GM04504 (cell line): Measurements from ENCODE around the gene SLC8A1.

Experiments used
- DNase-seq: peaks from one replicate; pipeline ENCODE4 v3.0.0-alpha.2; 2012; ENCODE audit warnings: low read depth

The SLC8A1 gene

DNA sequence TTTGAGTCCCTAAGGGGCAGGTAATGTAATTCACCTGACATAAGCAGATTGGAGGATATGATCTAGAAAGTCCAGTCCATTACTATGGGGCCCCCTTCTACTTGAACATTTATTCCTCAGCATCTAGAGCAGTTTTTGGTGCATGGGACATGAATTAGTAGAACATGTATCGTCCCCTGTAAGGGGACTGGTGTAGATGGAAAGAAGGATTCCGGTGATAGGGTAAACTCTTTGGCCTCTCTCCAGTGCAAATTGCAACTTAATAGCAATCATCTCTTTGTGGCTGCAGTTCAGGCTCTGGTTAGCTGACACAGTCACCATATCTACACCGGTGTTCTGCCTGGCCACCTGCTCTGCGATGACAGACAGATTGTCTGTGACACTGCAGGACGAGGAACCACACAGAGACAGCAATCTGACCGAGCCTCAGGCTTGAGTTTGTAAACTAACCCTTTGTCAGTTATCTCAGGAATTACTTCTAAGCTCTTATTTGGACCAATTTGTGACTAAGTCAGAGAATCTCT is 6.4 kb upstream of the SLC8A1 start:
- DNase-seq: no peak

DNA sequence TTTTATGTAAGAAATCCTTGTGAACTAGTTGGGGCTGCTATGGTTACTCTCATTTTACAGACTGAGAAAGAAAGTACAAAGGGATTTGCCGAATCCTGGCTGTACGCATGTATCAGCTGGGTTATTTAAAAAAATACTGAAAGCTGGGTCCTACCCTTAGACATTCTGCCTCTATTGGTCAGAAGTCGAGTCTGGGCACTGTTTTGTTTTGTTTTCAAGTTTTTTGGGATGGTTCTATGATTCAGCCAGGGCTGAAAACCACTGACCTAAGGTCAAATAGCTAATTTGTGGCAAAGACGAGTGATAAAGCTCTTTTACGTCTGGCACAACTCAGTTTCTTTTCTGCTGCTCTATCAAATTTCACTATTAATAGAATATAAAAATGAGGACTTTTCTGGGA is 5.9 kb upstream of the SLC8A1 start:
- DNase-seq: no peak

DNA sequence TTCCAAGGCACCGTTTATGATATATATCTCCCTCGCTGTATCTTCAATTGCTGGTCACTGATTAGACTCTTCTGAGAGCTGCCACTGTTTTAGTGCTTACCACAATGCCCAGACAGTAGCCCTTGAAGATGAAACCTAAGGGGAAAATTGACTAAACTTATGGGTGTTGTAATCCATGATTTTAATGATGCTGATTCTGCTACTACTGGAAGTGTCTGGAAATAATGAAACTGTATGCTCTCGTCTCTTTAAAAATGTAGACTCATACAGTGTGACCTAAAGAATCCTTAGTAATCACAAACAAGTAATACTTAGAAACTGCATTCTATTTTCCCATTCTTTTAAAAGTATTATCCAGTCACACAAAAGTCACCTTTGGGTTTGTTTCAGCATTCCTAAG is 5.5 kb upstream of the SLC8A1 start:
- DNase-seq: no peak

DNA sequence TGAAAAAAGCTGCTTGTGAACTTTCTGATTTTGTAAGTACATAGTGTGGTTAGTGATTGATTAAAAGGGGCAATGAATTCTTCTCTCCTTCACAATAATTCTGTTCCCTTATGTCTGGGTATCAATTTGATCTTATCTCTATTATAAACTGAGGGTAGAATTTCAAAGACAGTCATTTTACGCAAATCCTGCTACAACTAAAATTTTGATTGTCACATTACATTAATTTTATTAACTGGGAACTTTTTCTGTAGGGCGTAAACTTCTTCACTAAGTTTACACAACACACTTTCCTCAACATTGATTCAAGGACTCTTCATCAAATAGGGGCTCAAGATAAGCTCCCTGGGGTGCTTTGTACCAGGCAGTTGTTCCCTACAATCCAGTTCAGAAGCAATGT is 5.0 kb upstream of the SLC8A1 start:
- DNase-seq: no peak

DNA sequence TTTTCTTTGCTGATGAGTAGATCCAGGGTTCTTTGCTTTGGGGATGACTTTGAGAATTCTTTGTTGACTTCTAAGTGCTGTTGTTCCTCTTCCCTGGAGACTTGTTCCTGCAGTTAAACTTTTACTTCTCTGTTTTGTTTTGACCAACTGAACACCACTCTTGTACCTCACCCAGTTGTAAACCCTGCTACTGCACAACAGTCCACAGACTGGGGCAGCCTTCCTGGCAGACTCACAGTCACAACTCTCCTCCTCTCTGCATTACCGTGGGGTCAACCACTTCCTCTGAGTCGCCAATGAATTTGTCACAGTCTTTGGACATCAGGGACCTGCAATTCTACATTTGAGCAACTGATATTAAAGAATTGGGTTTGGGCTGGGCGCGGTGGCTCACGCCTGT is 3.8 kb upstream of the SLC8A1 start:
- DNase-seq: no peak

DNA sequence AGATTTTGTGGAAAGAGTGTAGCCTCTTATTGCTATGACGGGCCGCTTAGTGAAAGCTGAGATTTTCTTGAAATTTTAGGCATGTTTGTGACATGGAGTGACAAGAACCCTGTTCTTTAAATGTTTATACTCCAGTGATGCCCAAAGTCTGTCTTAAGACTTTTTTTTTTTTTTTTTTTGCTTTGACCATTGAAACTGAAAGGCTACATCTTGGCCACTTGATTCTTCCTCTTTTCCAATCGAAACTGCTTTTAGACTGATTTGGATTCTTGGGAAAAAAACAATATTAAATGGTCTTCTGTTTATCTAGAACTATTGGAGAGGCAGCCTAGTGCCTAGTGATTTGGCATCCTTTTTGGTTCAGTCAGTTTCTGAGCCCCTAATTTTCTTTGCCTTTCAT is 2.4 kb upstream of the SLC8A1 start:
- DNase-seq: no peak

DNA sequence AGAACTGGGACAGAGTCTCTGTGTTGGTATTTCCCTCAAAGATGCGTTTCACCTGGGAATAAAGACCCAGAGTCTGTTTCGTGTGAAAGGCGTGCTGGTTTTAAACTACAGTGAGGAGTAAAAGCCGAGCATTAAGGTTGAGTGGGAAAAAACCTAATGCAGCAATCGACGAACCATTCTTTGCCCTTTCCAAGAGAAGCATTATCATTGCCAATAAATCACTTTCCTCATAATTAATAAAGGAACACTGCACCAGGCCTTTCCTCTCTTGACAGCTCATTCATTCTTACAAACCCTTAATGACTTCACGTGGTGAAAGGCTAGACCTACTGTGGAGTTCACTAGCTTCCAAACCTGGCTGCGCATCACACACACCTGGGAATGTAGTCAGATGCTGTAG is 896 bp upstream of the SLC8A1 start:
- DNase-seq: no peak

DNA sequence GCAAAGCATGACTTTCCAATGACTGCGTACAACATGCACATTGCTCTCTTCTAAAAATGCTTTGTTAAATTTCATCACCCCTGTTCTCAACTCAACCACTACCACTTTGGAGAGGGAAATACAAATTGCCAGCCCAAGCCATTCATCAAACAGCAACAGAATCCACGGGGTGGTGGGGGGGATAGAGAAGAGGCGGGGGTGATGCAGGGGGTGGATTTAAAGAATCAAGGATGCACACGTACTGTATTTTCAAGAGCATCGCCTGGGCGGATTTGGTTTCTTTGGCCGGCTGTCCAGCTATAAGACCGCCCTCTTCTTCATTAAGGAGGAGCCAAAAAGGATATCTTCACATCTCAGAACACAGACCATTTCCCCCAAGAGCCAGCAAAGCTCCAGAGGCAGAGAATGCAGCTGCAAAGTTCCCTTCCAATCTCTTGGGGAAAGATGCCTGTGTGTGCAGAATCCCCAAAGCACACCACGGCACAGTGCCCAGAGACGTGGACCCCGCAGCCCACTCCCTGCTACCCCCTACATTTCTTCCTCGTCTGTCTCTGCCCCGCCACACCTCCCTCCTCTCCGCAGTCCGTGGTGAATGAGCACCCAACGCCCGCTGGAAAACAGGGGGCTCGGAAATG is 977 bp downstream of the SLC8A1 start:
- peak; percentile 68 for DNase-seq

DNA sequence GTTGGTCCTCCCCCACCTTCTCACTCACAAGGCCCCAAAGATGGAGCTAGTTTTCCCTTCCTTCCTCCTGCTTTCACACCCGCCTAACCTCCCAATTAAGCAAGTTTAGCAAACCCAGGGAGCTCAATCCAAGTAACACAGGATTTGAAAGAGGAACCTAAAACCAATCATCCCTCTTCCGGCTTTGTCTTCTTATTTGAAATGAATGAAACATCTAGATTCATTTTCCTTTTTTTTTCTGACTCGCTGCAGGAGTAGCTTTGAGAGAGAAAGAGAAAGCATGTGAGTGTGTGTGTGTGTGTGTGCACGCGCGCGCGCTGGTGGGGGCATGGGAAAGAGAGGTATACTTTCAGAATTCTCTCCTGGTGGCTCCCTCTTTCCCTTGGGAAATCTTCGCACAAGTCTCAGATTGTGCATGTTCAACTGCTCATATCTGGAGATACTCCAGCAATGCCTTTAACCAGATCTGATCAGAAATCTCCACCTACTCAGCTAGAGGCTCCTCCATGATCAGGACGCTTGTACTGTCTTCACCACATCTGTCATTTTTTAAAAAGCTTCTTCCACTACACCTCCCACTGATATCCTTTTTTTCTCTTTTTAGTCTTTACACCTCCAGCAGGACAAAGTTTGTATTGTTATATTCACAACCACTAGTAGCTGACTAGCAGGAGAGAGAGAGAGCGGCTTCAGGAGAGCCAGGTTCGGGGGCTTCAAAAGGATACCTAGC is 1.7 kb downstream of the SLC8A1 start:
- DNase-seq: peak; percentile 27

DNA sequence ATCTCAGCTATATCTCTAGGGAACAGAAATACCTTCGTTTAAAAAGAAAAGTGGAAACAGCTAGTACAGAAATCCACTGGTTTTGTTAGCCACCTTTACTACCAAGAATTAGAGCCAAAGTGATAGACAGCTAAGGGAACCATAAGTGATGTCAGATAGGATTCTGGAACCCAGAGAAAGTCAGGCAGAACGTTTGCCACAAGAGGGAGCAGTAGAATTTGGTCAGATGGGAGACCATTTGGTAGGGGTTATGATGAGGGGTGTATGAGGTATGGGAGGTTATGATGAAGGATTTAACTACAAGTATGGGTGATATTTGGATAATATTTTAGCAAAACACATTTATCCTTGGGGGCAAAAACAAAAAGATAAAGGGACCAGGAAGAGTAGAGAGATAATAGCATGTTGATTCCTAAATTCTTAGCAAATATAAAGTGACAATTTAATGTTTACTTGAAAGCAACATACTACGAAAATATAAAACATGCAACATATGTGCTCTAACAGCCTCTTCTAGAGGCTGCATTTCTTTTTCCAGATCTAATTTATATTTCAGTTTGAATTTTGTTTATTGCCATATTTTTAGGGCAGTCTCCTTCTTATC is 3.3 kb downstream of the SLC8A1 start:
- DNase-seq: no peak

DNA sequence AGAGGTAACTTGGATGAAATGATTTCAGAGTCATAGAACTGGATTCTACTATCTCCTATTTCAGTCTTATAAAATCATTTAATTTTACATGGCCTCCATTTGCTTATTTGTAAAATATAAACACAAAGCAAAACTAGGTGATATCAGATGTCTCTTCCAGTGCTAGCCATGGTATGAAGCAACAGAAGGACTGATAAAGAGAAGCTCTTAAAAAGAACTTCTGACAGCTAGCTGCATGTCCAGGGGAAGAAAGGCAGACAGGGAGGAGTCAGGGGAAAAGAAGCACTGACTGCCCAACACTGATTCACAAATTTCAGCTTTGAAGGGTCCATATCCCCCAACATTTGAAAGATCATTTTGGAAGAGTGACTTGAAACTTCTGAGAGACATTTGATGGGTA is 6.4 kb downstream of the SLC8A1 start:
- DNase-seq: no peak

DNA sequence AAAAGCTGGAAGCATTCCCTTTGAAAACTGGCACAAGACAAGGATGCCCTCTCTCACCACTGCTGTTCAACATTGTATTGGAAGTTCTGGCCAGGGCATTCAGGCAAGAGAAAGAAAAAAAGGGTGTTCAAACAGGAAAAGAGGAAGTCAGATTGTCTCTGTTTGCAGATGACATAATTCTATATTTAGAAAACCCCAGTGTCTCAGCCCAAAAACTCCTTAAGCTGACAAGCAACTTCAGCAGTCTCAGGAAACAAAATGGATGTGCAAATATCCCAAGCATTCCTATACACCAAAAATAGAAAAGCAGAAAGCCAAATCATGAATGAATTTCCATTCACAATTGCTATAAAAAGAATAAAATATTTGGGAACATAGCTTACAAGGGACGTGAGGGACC is 11.1 kb downstream of the SLC8A1 start:
- DNase-seq: no peak

DNA sequence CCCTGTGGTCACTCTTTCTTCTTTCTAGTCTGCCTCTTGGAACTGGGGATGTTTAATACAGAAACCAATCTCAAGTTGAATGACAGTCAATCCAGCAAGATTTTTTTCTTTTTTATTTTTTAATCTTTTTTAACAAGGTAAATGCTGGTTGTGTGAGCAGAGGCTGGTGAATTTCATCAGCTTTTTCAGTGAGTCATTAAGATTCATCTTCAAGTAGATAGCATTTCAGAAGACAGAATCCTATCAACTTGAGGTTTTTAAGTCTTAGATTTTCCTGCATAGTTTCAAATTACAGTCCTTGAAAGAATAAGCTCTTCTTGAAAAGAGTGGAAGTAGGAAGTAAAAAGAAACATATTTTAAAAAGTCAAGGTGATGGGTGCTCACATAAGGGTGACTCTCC is 12.4 kb downstream of the SLC8A1 start:
- DNase-seq: no peak

DNA sequence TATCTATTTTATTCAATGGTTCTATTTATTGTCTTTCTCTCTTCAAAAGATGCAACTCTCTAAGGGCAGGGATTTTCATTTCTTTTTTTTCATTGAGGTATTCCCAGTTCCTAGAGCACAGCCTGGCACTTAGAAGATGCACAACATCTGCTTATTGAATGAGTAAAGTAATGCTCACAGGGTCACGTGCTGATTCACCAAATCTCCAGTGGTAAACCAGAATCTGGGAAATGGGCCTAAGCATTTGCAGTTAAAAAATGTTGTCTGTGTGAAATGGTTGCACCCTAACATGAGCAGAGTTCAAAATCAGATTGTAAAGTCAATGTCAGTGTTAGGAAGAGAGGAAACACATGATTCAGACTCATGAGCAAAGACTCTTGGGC is 15.8 kb downstream of the SLC8A1 start:
- no peak for DNase-seq

DNA sequence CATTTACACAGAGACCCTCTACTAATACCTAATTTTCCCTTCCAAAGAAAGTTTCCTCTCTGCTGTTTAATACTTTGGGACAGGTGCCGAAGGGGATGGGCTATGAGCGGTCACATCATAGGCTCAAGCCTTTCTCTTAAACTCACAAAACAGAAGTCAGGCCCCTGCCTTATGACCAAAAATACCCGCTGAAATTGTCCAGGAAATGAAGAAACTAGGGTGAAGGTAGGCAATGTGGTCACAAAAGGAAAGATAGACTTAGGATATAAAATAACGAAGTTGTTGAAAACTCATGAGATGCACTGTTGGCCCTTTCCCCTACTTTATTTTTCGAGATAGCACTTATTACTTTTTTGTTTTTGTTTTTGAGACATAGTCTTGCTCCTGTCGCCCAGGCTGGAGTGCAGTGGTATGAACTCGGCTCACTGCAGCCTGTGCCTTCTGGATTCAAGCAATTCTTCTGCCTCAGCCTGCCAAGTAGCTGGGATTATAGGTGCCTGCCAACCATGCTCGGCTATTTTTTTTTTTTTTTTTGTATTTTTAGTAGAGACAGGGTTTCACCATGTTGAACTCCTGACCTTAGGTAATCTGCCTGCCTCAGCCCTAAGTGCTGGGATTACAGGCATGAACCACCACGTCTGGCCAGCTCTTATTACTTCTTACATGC is 16.3 kb downstream of the SLC8A1 start:
- DNase-seq: no peak

DNA sequence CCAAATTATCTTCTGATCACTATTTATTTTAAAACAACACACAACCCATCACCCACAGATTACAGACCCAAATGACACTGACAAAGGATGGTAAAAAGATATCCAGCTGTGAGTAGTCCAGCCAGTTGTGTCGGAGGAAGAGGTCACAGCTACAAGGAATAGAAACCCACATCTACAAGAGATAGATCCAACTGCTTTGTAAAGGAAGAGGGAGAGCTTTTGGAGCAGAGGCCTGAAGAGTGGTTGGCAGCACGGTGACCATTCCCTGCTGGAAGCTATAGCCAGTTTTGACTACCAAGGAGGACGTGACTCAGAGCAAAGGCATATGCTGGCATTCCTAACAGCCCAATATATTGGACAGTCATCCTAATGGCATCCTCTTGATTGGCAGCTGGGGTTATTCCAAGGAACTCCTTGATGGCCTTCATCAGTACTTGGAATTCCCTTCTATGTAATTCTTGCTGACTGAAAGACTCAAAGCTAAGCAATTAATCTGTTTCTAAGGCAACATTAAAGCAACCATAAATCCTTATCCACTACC is 17.1 kb downstream of the SLC8A1 start:
- DNase-seq: peak; percentile 96

DNA sequence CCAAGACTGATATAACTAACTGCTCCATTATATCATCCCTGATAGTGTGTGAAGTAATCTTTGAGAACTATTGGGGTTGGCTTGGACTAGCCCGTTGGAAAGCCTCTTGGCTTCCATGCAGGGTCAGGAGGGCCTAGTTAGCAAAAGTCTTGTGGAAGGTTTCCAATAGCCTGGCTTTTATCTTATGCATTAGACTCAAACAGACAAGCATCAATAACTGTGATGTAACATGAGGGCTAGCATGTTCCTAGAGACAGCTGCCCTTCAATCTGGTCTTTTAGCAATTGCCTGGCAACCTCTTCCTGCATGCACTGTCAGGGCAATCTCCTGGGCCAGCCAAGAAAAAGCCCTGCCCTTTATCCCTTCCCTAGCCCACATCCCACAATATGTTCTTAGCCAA is 18.2 kb downstream of the SLC8A1 start:
- DNase-seq: no peak

DNA sequence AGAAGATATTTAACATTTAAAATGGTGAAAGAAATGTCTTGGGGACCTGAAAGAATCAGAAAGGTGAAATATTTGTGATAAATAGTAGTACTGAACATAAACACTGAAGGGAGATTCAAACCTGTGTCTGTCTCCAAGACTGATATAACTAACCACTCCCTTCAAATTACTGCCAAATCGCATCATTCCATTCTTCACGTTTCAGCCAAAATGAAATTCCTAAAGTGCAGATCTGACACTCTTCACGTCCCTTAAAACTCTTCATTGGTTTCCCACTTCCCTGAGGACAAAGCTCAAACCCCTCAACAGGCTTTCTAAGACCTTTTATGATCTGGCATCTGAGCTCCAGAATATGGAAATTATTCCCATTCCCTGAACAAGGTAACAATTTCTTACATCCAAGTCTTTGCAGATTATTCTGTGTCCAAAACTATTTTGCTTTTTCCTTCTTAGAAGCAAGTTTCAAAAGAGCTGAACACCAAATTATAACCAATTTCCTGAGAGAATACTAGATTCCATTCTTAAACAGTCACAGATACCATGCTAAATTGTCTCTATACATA is 18.9 kb downstream of the SLC8A1 start:
- no peak for DNase-seq

DNA sequence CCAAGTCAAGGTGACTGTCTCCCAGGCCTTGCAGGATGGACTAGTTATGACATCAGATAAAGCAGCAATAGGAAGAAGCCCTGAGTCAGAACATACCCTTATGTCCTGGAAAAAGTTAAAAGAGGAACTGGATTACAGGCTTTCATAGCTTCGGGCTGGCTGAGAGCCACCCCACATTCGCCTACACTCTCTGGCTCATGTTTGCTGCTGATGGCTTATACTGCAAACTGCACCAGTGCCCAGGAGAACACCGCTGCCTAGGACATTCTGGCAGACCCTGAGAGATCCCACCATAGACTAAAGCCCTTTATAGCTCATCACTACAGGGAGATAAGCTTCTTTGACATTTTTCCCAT is 20.3 kb downstream of the SLC8A1 start:
- peak; percentile 62 for DNase-seq

DNA sequence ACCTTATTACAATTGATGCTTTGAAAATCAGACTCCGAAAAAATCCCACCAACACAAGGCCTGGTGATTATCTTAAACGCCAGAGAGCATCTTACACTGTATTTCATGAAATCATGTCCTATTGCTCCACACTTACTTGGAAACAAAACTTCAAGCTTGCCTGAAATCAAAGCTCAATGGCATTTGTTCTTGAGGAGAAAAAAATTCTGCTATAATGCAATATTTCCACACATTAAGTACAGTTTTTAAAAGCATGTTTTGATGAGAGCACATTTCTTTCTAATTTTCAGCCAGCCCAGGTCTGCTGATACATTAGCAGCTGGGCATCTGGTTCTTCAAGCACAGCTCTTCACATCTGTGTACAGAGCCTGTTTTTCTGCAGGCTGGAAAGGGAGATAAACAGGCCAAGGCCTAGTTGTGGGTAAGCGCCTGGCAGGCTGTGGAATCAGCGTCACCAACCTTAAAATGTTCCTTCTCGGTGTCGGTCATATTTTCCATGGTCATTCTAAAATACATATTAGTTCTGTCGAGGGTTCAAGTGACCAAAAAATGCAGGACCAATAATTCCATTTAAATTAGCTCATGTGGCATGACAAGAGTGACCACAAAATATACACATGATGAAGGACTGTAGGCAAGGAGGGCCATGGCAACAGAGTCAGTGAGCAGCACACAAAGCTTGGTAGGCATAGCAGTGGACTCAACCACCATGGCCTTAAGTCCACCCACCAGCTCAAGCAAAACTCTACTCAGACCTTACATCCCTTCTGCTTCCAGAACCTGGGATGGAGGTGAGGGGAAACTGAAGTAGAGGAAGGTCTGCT is 20.9 kb downstream of the SLC8A1 start:
- DNase-seq: no peak

DNA sequence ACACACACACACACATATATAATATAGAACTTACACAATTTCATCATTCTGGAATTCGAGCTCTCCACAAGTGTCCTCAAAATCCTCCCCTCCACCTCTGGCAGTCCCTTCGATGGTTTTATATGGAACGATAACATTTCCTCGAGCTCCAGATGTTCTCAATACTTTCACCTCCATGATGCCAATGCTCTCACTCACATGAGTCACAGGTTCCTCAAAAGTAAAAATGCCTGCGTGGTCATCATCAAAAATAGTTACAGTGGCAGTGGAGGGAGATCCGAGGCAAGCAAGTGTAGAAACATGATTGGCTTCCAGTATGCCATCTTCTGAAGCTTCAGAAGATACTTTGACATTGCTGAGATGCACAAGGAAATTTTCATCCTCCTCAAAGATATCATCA is 23.5 kb downstream of the SLC8A1 start:
- DNase-seq: no peak
